Upper lobe of left lung (tissue), 4 donors: Measurements from ENCODE around the gene MYO1F.

Source experiments
- EP300 ChIP-seq, 4 donors: sonication (generic); formaldehyde crosslinking; IDR thresholded peaks; one replicate each; pipeline ENCODE4 v1.5.1; 2017; ENCODE audit warnings: antibody characterized with exemption in 4 of 4, control low read depth in 2 of 4
- POLR2A ChIP-seq, 4 donors: fragments of 450-650 bp; IDR thresholded peaks; one replicate each; pipeline ENCODE4 v1.5.1; 2016 to 2017; ENCODE audit warnings: antibody characterized with exemption in 4 of 4, mild to moderate bottlenecking in 2 of 4
- TF ChIP-seq, protein P1 (sequence below), 6 experiments: fragments of 450-650 bp in 4 of 6; fragments of 200-600 bp in 2 of 6; sonication (generic) in 2 of 6; IDR thresholded peaks; one replicate each; pipeline ENCODE4 v1.5.1; 2016 to 2019; ENCODE audit warnings: antibody characterized with exemption in 6 of 6

GRCh38 chr19:8605514-8605913, 28.3 kb upstream of the MYO1F start:
- TF ChIP-seq, protein P1, sequence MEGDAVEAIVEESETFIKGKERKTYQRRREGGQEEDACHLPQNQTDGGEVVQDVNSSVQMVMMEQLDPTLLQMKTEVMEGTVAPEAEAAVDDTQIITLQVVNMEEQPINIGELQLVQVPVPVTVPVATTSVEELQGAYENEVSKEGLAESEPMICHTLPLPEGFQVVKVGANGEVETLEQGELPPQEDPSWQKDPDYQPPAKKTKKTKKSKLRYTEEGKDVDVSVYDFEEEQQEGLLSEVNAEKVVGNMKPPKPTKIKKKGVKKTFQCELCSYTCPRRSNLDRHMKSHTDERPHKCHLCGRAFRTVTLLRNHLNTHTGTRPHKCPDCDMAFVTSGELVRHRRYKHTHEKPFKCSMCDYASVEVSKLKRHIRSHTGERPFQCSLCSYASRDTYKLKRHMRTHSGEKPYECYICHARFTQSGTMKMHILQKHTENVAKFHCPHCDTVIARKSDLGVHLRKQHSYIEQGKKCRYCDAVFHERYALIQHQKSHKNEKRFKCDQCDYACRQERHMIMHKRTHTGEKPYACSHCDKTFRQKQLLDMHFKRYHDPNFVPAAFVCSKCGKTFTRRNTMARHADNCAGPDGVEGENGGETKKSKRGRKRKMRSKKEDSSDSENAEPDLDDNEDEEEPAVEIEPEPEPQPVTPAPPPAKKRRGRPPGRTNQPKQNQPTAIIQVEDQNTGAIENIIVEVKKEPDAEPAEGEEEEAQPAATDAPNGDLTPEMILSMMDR (IDR thresholded peaks at IDR 0.05): no peak
- TF ChIP-seq POLR2A (IDR thresholded peaks at IDR 0.05): no peak
- TF ChIP-seq EP300 (IDR thresholded peaks at IDR 0.05): no peak
